MM.1S (cell line): ENCODE results near the gene XXYLT1.

ENCODE experiments used
- DNase-seq: peaks from one replicate; pipeline ENCODE4 v3.0.0-alpha.2; 2015
- H2AFZ ChIP-seq: fragments of 300-600 bp; sonication (generic); 2 replicates; pipeline ENCODE4 v1.6.0; 2016; ENCODE audit warnings: antibody characterized with exemption, low read length
- H3F3A ChIP-seq: fragments of 300-600 bp; sonication (generic); 2 replicates; pipeline ENCODE4 v1.6.1; 2016; ENCODE audit warnings: mild to moderate bottlenecking, antibody characterized with exemption, low read length, moderate library complexity, mixed read lengths; ENCODE audit not compliant: insufficient read depth
- H3K27ac ChIP-seq: fragments of 300-600 bp; sonication (generic); 2 replicates; pipeline ENCODE4 v1.5.1; 2016; ENCODE audit warnings: mild to moderate bottlenecking, low read length
- H3K27me3 ChIP-seq: fragments of 300-600 bp; sonication (generic); replicated peaks from 2 replicates; pipeline ENCODE4 v1.6.0; 2016; ENCODE audit warnings: low read length; ENCODE audit not compliant: insufficient read depth
- H3K36me3 ChIP-seq: fragments of 300-600 bp; sonication (generic); replicated peaks from 2 replicates; pipeline ENCODE4 v1.6.1; 2016; ENCODE audit warnings: mild to moderate bottlenecking, low read length, mixed read lengths; ENCODE audit not compliant: insufficient read depth
- H3K4me1 ChIP-seq: fragments of 300-600 bp; sonication (generic); 2 replicates; pipeline ENCODE4 v1.6.1; 2016; ENCODE audit warnings: low read length, mixed read lengths
- H3K4me2 ChIP-seq: fragments of 300-600 bp; sonication (generic); 2 replicates; pipeline ENCODE4 v1.6.0; 2016; ENCODE audit warnings: low read depth, low read length
- H3K4me3 ChIP-seq: fragments of 300-600 bp; sonication (generic); 2 replicates; pipeline ENCODE4 v1.5.1; 2016; ENCODE audit warnings: low read length, mixed read lengths
- H3K79me2 ChIP-seq: fragments of 300-600 bp; sonication (generic); 2 replicates; pipeline ENCODE4 v1.6.1; 2016; ENCODE audit warnings: mixed run types, low read length, mixed read lengths
- H3K9ac ChIP-seq: fragments of 300-600 bp; sonication (generic); 2 replicates; pipeline ENCODE4 v1.6.1; 2016; ENCODE audit warnings: low read length, mixed read lengths
- H3K9me2 ChIP-seq: fragments of 300-600 bp; sonication (generic); replicated peaks from 2 replicates; pipeline ENCODE4 v1.6.1; 2016; ENCODE audit warnings: mild to moderate bottlenecking, low read length, mixed read lengths; ENCODE audit not compliant: insufficient read depth
- H3K9me3 ChIP-seq: fragments of 300-600 bp; sonication (generic); replicated peaks from 2 replicates; pipeline ENCODE4 v1.6.1; 2016; ENCODE audit warnings: mild to moderate bottlenecking, low read length, mixed read lengths; ENCODE audit not compliant: insufficient read depth
- H4K20me1 ChIP-seq: fragments of 300-600 bp; sonication (generic); 2 replicates; pipeline ENCODE4 v1.6.1; 2016; ENCODE audit warnings: mild to moderate bottlenecking, low read length, moderate library complexity, mixed read lengths; ENCODE audit not compliant: insufficient read depth
- EZH2 ChIP-seq: fragments of 300-600 bp; sonication (generic); optimal IDR thresholded peaks from 2 replicates; pipeline ENCODE3; 2017; ENCODE audit warnings: low read depth, mild to moderate bottlenecking, antibody characterized with exemption, low read length, mixed read lengths
- EZH2phosphoT487 ChIP-seq: fragments of 300-600 bp; sonication (generic); IDR thresholded peaks from 2 replicates; pipeline ENCODE4 v1.6.1; 2018; ENCODE audit warnings: antibody characterized with exemption, low read length
- TF ChIP-seq, protein P1 (sequence below): fragments of 300-600 bp; sonication (generic); IDR thresholded peaks from 2 replicates; pipeline ENCODE4 v1.5.1; 2016; ENCODE audit warnings: antibody characterized with exemption, low read length, mixed read lengths

The XXYLT1 gene

DNA sequence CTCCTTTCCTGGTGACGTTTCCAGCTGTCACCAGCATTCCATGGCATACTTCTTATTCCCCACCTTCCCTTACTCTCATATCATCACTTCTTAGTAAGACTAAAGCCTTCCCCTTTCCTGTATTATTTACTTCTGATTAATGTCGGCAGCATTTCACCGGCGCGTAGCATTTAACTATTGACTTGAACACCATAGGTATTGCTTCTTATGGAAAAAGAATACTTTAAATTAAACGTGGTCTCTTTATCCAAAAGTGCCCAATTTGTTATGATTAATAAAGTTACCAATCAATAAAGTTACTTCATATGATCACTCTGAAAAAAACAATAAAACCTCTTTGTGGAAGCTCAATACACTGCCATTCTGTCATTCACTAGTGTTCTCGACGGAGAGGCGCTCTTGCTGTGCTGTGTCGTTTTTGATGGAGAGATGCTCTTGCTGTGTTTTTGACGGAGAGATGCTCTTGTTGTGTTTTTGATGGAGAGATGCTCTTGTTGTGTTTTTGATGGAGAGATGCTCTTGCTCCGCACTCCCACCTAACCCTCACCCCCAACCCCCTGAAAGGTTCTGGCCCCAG, 165.0 kb downstream of the XXYLT1 start:
- peaks cover 7% of the 10 kb centered on the region for H3K4me1 ChIP-seq
- no peaks in the 10 kb centered on the region for H4K20me1 ChIP-seq
- no peaks in the 10 kb centered on the region for H3K27me3 ChIP-seq
- no peak overlapping the region for H3K9ac ChIP-seq
- H2AFZ ChIP-seq = peak overlapping the region; percentile 29; the same call in 1 of the 2 replicates
- TF ChIP-seq EZH2 = no peak
- TF ChIP-seq EZH2phosphoT487 = no peak
- TF ChIP-seq, protein P1, sequence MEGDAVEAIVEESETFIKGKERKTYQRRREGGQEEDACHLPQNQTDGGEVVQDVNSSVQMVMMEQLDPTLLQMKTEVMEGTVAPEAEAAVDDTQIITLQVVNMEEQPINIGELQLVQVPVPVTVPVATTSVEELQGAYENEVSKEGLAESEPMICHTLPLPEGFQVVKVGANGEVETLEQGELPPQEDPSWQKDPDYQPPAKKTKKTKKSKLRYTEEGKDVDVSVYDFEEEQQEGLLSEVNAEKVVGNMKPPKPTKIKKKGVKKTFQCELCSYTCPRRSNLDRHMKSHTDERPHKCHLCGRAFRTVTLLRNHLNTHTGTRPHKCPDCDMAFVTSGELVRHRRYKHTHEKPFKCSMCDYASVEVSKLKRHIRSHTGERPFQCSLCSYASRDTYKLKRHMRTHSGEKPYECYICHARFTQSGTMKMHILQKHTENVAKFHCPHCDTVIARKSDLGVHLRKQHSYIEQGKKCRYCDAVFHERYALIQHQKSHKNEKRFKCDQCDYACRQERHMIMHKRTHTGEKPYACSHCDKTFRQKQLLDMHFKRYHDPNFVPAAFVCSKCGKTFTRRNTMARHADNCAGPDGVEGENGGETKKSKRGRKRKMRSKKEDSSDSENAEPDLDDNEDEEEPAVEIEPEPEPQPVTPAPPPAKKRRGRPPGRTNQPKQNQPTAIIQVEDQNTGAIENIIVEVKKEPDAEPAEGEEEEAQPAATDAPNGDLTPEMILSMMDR = no peak
- no peaks in the 10 kb centered on the region for H3K9me3 ChIP-seq
- peak overlapping the region; percentile 35 for H3K4me3 ChIP-seq
- H3K9me2 ChIP-seq = no peaks in the 10 kb centered on the region
- H3K4me2 ChIP-seq = peak overlapping the region; percentile 77
- no peak overlapping the region for H3K27ac ChIP-seq
- H3F3A ChIP-seq = no peaks in the 10 kb centered on the region
- H3K36me3 ChIP-seq = no peaks in the 10 kb centered on the region
- no peak for DNase-seq
- H3K79me2 ChIP-seq = no peaks in the 10 kb centered on the region

DNA sequence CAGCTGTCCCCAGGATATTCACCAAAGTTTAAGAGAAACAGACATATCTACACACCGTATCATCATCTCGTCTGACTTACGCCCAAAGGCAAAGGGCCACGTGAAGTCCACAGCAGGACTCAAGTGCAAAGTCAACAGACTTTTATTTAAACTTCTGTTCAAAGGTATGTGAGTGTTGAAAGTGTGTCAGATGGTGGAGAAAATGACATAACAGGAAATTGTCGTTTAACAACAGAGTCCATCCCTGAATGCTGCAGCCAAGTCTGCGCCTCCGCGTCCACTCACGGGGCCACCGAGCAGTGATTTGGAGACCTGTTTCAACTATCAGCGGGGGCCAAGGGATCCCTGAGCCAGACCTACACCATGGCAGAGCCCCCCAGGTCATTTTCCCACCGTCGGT, 165.6 kb downstream of the XXYLT1 start:
- Histone ChIP-seq H3K27ac (no peak overlapping the region), H2AFZ (no peak overlapping the region), H3K4me1 (peaks cover 12% of the 10 kb centered on the region)

GRCh38 chr3:195104340-195104739, 166.6 kb downstream of the XXYLT1 start:
- Histone ChIP-seq H3K9ac (no peak overlapping the region), H3K79me2 (no peaks in the 10 kb centered on the region)
- no peak for DNase-seq

More for the DNA sequence above, 165.6 kb downstream of the XXYLT1 start:
- no peaks in the 10 kb centered on the region for H3K79me2 ChIP-seq
- H3K9me3 ChIP-seq = no peaks in the 10 kb centered on the region
- H4K20me1 ChIP-seq = no peaks in the 10 kb centered on the region
- H3K36me3 ChIP-seq = no peaks in the 10 kb centered on the region
- no peaks in the 10 kb centered on the region for H3K9me2 ChIP-seq
- H3K4me3 ChIP-seq = no peak overlapping the region
- no peak for DNase-seq
- TF ChIP-seq, protein P1 = no peak
- TF ChIP-seq EZH2phosphoT487 = no peak
- TF ChIP-seq EZH2 = no peak
- H3K27me3 ChIP-seq = no peaks in the 10 kb centered on the region
- H3F3A ChIP-seq = no peaks in the 10 kb centered on the region
- no peak overlapping the region for H3K9ac ChIP-seq
- no peak overlapping the region for H3K4me2 ChIP-seq

More at GRCh38 chr3:195104340-195104739, 166.6 kb downstream of the XXYLT1 start:
- Histone ChIP-seq H3K27me3 (no peaks in the 10 kb centered on the region), H3K27ac (no peak overlapping the region), H4K20me1 (no peaks in the 10 kb centered on the region), H3F3A (no peaks in the 10 kb centered on the region), H3K4me2 (no peak overlapping the region), H3K9me3 (no peaks in the 10 kb centered on the region), H3K9me2 (no peaks in the 10 kb centered on the region), H3K4me3 (no peak overlapping the region), H2AFZ (no peak overlapping the region), H3K36me3 (no peaks in the 10 kb centered on the region), H3K4me1 (peaks cover 12% of the 10 kb centered on the region)
- TF ChIP-seq EZH2 (no peak), EZH2phosphoT487 (no peak)
- TF ChIP-seq, protein P1 = no peak
